HG03457 (cell line): ENCODE results near the gene PPBP.
"Not testable (repeated sequence)": the region's sequence is repeated elsewhere in the genome, so short reads cannot be mapped to it uniquely, and the experiment has no call there.

ENCODE experiments used
- ATAC-seq: cut with Tn5 transposase; IDR thresholded peaks from one replicate; pipeline ENCODE4 v1.9.1; 2021; ENCODE audit warnings: moderate number of reproducible peaks; ENCODE audit not compliant: unreplicated experiment

PPBP gene

GRCh38 chr4:73952352-73952751, 35.6 kb downstream of the PPBP start:
- no peak for ATAC-seq

DNA sequence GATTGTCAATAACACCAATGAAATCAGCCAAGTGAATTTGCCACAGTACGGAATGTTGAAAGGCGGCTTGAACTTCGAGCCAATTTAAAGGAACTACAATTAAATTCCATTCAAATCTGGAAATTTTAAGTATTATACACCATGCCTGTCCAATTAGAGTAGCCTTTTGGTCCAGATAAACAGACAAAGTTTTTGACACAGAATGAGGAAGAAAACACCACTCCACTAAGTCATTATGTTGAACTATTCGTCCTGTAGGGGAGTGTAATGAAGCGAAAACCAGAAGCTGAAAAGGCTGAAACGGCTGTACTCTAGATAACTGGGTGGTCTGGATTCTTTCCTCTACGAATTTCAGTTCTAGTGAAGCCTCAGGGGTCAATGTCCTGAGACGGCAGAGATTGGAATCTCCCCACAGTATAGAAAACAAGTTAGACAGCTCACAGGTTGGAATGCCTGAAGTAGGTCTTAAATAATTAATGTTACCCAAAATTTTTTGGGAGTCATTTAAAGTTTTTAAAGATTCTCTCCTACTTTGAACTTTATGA, 37.5 kb downstream of the PPBP start:
- ATAC-seq, result not testable (repeated sequence)

DNA sequence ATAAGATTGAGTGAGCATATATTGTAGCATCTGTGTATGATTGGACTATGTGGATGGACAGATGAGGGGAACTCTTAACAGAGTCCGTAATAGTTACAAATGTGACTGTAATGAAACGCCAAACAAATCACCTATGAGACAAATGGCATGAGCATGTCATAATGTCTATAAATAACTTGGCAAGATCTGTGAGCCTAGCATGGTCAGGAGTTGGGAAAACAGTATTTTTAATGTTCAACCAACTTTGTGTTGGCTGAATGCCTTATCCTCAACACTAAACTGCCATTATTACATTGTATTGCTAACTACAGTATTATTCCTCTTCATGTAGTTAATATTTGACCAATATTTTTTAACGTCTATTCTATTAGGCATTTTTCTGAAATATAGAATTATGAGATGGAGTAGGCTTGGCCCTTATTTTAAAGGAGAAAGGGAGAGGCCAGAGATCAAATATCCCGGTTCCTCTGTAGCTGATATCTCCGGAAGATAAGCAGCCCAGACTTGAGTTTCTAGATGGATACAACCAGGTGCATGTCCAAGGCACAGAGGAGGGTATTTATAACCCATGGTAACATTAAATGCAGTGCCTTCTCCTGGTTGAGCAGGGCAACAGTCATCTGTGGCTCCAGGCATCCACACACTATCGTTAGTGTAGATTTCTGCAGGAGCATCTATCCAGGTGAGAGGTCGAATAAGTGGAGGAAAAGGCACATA, 38.8 kb downstream of the PPBP start:
- no peak for ATAC-seq

GRCh38 chr4:73948291-73948690, 39.7 kb downstream of the PPBP start:
- ATAC-seq, result no peak

DNA sequence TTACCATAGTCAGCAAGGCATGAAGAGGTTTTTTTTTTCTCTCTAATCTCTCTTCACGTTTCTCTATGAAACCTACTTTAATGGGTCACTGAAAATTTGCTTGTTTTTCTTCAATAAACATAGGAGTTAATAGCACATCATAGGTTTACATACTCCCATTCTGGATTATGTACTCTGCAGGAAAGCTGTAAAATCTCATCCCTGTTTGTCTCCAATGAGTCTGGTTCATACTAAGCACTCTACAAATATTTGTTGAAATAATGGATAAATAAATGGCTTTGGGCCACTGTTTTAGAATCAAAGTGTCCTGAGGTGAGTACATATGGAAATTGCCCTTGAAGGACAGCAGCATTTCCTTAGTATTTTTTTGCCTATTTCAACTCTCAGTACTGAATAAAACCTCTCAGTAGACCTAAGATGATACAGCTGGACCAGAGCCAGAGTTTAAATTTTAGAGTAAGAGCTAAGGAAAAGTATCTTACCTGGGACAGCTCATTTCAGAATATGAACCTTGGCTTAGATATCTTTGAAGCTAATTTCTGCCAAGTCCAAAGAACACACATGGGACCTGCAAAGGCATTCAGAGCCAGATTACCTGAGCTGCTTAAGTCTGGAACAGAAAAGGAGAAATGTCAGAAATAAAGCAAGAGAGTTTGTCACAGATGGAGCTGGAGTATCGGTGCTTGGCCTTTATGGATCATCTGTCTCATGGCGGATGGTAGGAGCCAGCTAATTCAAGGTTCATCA, 40.6 kb downstream of the PPBP start:
- no peak for ATAC-seq

GRCh38 chr4:73945674-73946449, 42.1 kb downstream of the PPBP start:
- no peak for ATAC-seq

DNA sequence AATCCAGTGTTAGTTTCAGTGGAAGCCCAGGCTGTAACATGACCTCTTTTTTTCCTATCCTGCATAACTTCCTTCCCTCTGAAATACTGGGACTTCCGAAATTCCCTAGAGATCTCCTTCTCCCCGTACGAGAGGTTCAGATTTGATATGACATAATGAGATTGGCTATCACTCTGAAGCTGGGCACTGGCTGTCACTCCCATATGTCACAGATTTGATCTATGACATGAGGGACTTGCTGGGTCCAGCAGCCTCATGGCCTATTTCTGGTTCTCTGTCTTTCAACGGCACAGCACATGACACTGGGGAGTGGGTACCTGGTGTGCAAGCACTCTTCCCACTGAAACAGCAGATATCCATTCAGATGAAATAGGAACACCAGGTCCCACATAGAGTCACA, 42.9 kb downstream of the PPBP start:
- no peak for ATAC-seq

DNA sequence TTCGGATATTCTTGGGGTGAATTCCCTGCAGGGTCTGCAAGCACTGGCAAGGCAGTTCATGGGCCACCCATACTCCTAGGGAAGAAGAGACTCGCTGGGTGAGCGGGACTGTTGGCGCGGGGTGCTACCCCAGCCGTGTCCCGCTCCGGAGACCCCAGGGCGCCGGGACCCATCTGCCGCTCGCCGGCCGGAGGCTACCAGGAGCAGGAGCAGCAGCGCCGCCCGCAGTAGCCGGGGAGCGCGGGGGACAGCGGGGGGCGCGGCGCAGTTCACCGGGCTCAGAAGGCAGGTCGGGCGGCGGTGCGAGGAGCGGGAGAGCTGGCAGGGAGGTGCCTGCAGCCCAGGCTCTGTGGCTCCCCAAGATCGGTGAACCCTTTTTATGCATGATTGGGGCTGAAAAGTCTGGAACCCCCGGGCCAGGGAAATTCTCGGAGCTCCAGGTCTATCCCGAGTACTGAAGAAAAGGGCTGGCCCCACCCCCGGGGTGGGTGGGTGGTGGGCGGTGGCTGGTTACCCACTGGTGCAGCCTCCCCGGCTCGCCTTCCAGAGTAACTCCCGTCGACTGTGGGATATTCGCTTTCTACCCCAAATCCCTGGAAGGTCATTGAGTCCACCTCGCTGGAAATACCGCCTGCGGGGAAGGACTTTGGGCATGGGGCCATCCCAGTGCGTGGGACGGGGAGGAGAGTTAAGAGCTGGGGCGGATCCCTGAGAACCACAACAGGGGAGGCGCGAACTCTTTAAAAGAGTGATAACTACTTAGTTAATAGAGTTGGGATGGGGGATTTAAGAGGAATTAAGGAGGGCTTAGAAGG, 43.7 kb downstream of the PPBP start:
- ATAC-seq, result no peak

DNA sequence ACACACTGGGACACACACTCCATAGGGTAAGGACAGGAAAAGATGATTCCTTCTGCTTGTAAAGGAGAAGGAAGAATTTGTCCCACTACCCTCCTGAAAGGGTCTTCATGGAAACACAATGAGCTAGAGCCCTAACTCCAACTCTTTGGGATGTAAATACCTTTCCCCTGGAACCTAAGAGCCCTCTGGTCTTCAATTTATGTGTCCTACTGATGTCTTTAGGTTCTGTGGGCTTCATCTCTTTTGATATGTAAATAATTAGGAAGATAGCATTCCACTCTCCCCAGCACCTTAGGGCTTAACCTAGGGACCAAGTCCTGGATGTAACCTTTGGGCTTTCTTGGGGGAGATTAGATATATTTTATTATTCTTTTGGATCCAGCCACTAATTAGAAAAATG, 44.4 kb downstream of the PPBP start:
- ATAC-seq, result no peak

GRCh38 chr4:73936969-73937368, 51.0 kb downstream of the PPBP start:
- no peak for ATAC-seq
